Measurements from ENCODE around the gene TSPEAR. TPM values are rescaled to one million over a fixed set of nuclear protein-coding genes. Genes with fewer than 3 reads are reported as not detected.

TSPEAR gene
- total RNA-seq, 3 donors from 2014 or later (not counting 1 experiment from before 2014, with no cell fraction given) = not detected

DNA sequence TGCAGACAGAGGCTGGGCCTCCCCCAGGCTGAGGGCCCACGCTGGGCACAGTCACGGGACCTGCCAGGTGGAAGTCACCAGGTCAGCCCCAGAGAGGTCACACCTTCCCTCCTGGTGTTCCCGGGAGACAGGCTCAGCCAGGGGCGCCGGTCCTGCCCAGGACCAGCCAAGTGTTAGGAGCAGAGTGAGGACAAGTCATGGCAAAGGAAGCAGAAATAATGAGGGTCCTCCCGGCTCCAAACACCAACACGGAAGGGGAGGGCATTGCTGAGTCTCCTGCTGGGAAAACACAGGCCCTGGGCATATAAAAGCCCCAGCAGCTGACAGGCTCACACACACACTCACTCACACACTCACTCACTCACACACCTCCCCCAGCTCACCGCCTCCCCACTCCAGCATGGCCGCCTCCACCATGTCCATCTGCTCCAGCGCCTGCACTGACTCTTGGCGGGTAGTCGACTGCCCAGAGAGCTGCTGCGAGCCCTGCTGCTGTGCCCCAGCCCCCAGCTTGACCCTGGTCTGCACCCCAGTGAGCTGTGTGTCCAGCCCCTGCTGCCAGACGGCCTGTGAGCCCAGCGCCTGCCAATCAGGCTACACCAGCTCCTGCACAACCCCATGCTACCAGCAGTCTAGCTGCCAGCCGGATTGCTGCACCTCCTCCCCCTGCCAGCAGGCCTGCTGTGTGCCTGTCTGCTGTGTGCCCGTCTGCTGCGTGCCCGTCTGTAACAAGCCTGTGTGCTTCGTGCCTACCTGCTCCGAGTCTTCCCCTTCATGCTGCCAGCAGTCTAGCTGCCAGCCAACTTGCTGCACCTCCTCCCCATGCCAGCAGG lies 74.1 kb downstream of the TSPEAR start, which contains the start of gene KRTAP10-10:
Gene KRTAP10-10 (plus strand): TSS at position 339 of the 833 bp plus-strand sequence. CDS start 62 bp downstream, at position 401.
- DNase-seq = no peak
- Histone ChIP-seq H3K36me3 (ENCODE audit: control insufficient read depth, insufficient read depth, low read length) (no peaks in the 10 kb centered on the region), H3K27me3 (ENCODE audit: control insufficient read depth, insufficient read depth, low read length) (no peaks in the 10 kb centered on the region), H3K4me3 (ENCODE audit: low read length) (no peak within 1 kb of the TSS), H3K4me1 (ENCODE audit: control insufficient read depth, insufficient read depth, low read length) (no peaks in the 10 kb centered on the region), H3K27ac (ENCODE audit: low read length) (no peak within 1 kb of the TSS), H3K9me3 (ENCODE audit: control insufficient read depth, insufficient read depth, low read length) (peaks cover 8% of the 10 kb centered on the region)
- ATAC-seq = no peak
- TF ChIP-seq, protein P1, sequence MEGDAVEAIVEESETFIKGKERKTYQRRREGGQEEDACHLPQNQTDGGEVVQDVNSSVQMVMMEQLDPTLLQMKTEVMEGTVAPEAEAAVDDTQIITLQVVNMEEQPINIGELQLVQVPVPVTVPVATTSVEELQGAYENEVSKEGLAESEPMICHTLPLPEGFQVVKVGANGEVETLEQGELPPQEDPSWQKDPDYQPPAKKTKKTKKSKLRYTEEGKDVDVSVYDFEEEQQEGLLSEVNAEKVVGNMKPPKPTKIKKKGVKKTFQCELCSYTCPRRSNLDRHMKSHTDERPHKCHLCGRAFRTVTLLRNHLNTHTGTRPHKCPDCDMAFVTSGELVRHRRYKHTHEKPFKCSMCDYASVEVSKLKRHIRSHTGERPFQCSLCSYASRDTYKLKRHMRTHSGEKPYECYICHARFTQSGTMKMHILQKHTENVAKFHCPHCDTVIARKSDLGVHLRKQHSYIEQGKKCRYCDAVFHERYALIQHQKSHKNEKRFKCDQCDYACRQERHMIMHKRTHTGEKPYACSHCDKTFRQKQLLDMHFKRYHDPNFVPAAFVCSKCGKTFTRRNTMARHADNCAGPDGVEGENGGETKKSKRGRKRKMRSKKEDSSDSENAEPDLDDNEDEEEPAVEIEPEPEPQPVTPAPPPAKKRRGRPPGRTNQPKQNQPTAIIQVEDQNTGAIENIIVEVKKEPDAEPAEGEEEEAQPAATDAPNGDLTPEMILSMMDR (IDR thresholded peaks at IDR 0.05) = no peak
- Mint-ChIP-seq H3K27me3 (ENCODE audit: low read depth in 2 of 2) (peaks cover 18 to 26% of the 10 kb centered on the region in 2 donors), H3K36me3 (peaks cover 10% of the 10 kb centered on the region), H3K27ac (peak within 1 kb of the TSS in 1 of 2 donors; percentile 29), H3K4me1 (peaks cover 0 to 5% of the 10 kb centered on the region in 2 donors), H3K9me3 (peaks cover 0 to 15% of the 10 kb centered on the region in 2 donors), H3K4me3 (no peak within 1 kb of the TSS)
- intact Hi-C loops (cut with micrococcal nuclease) = no loop called here
- WGBS (ENCODE audit: insufficient coverage) = 80% methylated on average over 21 of the region's 21 CpGs

DNA sequence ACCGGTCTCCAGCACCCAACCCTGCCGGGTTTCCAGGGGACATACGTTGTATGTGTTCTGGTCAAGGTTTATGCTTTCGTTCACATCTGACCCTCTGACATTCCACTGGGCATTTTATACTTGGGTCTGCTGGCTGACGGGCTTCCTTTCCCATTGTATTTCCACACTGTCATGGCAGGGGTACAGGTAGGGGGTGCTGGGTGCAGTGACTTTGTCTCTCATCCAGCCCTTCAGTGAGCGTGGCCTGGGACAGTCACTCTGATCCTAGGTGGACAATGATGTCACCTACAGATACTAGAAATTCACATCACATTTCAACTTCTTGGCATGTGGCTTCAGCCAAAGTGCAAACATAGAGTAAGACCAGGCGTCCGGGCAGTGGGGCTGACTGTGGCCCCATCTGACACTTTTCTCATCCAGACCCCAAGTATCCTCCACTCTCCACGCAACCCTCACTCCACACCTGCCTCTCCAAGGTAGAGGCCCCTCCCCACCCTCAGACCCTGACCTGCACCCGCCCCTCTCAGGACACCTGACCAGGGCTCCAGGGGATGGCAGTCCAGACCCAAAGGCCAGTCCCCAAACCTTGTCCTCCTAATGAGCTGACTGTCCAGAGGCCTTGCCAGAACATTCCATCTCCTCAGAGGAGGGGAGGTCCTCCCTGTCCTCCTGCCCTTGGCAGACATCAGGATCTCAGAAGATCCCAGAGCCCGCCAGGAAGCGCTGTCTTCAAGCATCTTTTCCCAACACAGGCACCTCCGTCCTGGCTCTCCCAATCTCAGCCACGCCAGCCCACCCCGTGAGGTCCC lies 75.0 kb downstream of the TSPEAR start:
- TF ChIP-seq, protein P1 (IDR thresholded peaks at IDR 0.05) = no peak
- Mint-ChIP-seq H3K27ac (no peak overlapping the region), H3K36me3 (peaks cover 18% of the 10 kb centered on the region), H3K9me3 (peaks cover 3 to 20% of the 10 kb centered on the region in 2 donors), H3K27me3 (ENCODE audit: low read depth in 2 of 2) (peaks cover 16 to 26% of the 10 kb centered on the region in 2 donors), H3K4me3 (no peak overlapping the region), H3K4me1 (peaks cover 0 to 5% of the 10 kb centered on the region in 2 donors)
- ATAC-seq = no peak
- no peak for DNase-seq
- Histone ChIP-seq H3K9me3 (ENCODE audit: control insufficient read depth, insufficient read depth, low read length) (peaks cover 10% of the 10 kb centered on the region), H3K4me3 (ENCODE audit: low read length) (no peak overlapping the region), H3K4me1 (ENCODE audit: control insufficient read depth, insufficient read depth, low read length) (no peaks in the 10 kb centered on the region), H3K27me3 (ENCODE audit: control insufficient read depth, insufficient read depth, low read length) (no peaks in the 10 kb centered on the region), H3K36me3 (ENCODE audit: control insufficient read depth, insufficient read depth, low read length) (no peaks in the 10 kb centered on the region), H3K27ac (ENCODE audit: low read length) (no peak overlapping the region)
- WGBS (ENCODE audit: insufficient coverage) = 90% methylated on average over 14 of the region's 15 CpGs
- intact Hi-C loops (cut with micrococcal nuclease) = no loop called here

DNA sequence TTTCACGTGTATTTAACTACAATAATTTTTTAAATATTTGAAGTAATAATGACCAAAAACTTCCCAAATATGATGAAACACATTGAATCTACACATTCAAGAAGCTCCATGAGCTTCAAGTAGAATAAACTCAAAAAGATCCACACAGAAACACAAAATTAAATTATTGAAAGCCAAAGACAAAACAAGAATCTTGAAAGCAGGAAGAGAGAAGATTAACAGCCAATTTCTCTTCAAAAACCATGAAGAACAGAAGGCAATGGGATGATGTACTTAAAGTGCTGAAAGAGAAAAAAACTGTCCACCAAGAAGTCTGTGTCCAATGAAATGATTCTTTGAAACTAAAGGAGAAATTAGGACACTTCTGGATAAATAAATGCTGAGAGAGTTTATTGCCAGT lies 79.3 kb downstream of the TSPEAR start:
- Histone ChIP-seq H3K36me3 (ENCODE audit: control insufficient read depth, insufficient read depth, low read length) (no peaks in the 10 kb centered on the region), H3K4me3 (ENCODE audit: low read length) (no peak overlapping the region), H3K4me1 (ENCODE audit: control insufficient read depth, insufficient read depth, low read length) (peaks cover 36% of the 10 kb centered on the region), H3K27me3 (ENCODE audit: control insufficient read depth, insufficient read depth, low read length) (no peaks in the 10 kb centered on the region), H3K27ac (ENCODE audit: low read length) (no peak overlapping the region), H3K9me3 (ENCODE audit: control insufficient read depth, insufficient read depth, low read length) (peaks cover 22% of the 10 kb centered on the region)
- 100% methylated on average over 1 of the region's 1 CpG for WGBS (ENCODE audit: insufficient coverage)
- peaks cover 34% of the 10 kb centered on the region for H3K36me3 Mint-ChIP-seq
- H3K27ac Mint-ChIP-seq = no peak overlapping the region
- no peak for ATAC-seq
- TF ChIP-seq, protein P1 (IDR thresholded peaks at IDR 0.05) = no peak
- H3K27me3 Mint-ChIP-seq (ENCODE audit: low read depth in 2 of 2) = peaks cover 3 to 17% of the 10 kb centered on the region in 2 donors
- peaks cover 9 to 22% of the 10 kb centered on the region in 2 donors for H3K9me3 Mint-ChIP-seq
- H3K4me3 Mint-ChIP-seq = no peak overlapping the region
- DNase-seq = no peak
- peaks cover 24 to 29% of the 10 kb centered on the region in 2 donors for H3K4me1 Mint-ChIP-seq
- intact Hi-C loops (cut with micrococcal nuclease) = no loop called here
